Naive B cell (primary cell): ENCODE measurements around the gene HCN3. TPM values are rescaled to one million over a fixed set of nuclear protein-coding genes. Genes with fewer than 3 reads are reported as not detected.
"Not testable (repeated sequence)": the region's sequence is repeated elsewhere in the genome, so short reads cannot be mapped to it uniquely, and the experiment has no call there.

Experiments
- ATAC-seq, 2 donors: fragments of 150-1000 bp; cut with Tn5 transposase; 2 replicates each; pipeline ENCODE4 v1.10.0; 2021; ENCODE audit warnings: low read depth in 2 of 2, mild to moderate bottlenecking in 2 of 2, moderate library complexity in 2 of 2
- DNase-seq: peaks from one replicate; pipeline ENCODE4 v3.0.0; 2022
- H3K27ac Mint-ChIP-seq, 6 donors: one replicate each; pipeline ENCODE4 v1.8.0; 2020 to 2022; ENCODE audit warnings: mild to moderate bottlenecking in 6 of 6, mixed read lengths in 6 of 6, moderate library complexity in 5 of 6, inconsistent platforms in 2 of 6
- H3K27me3 Mint-ChIP-seq, 3 donors: one replicate each; pipeline ENCODE4 v1.8.0; 2021 to 2022; ENCODE audit warnings: mixed read lengths in 3 of 3, mild to moderate bottlenecking in 1 of 3
- H3K36me3 Mint-ChIP-seq, 2 donors: one replicate each; pipeline ENCODE4 v1.8.0; 2020 to 2022; ENCODE audit warnings: mixed read lengths in 2 of 2, inconsistent platforms in 1 of 2, mild to moderate bottlenecking in 1 of 2
- H3K4me1 Mint-ChIP-seq, 3 donors: one replicate each; pipeline ENCODE4 v1.8.0; 2020 to 2022; ENCODE audit warnings: mixed read lengths in 3 of 3, inconsistent platforms in 1 of 3, mild to moderate bottlenecking in 1 of 3, moderate library complexity in 1 of 3
- H3K4me3 Mint-ChIP-seq, 8 donors: one replicate each; pipeline ENCODE4 v1.8.0; 2020 to 2022; ENCODE audit warnings: mild to moderate bottlenecking in 8 of 8, mixed read lengths in 8 of 8, moderate library complexity in 8 of 8, inconsistent platforms in 2 of 8
- H3K9me3 Mint-ChIP-seq, 7 donors: one replicate each; pipeline ENCODE4 v1.8.0; 2020 to 2022; ENCODE audit warnings: mixed read lengths in 7 of 7, mild to moderate bottlenecking in 5 of 7, inconsistent platforms in 2 of 7, moderate library complexity in 1 of 7
- polyA plus RNA-seq, 6 donors: library from polyadenylated mRNA; unstranded; fragments of 300-500 nt; fragmentation: Illumina TruSeq; gene quantifications; one replicate each; pipeline ENCODE4 v1.2.3, GENCODE V29; 2021; ENCODE audit warnings: low read depth in 6 of 6

HCN3 gene
- polyA plus RNA-seq, 6 donors from 2014 or later, result 0.08 to 0.33 TPM; not detected in 4

DNA sequence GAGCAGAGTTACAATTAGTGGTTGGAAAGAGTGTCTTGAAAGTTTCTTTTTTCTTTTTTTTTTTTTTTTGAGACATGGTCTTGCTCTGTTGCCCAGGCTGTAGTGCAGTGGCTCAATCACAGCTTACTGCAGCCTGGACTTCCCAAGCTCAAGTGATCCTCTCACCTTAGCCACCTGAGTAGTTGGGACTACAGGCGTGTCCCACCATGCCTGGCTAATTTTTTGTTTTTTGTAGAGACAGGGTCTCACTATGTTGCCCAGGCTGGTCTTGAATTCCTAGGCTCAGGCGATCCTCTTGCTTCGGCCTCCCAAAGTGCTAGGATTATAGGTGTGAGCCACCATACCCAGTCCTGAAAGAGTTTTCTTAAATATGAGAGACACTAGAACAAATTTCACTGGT lies 30.5 kb upstream of the HCN3 start:
- H3K36me3 Mint-ChIP-seq, DNase-seq, H3K9me3 Mint-ChIP-seq, H3K27me3 Mint-ChIP-seq, ATAC-seq: not testable (repeated sequence)
- H3K4me1 Mint-ChIP-seq, result peaks cover 16 to 38% (median 33%) of the 10 kb centered on the region in 3 donors
- H3K4me3 Mint-ChIP-seq, result peak overlapping the region in 1 of 8 donors; percentile 67
- peak overlapping the region in 2 of 6 donors; percentile 0 to 94 for H3K27ac Mint-ChIP-seq

DNA sequence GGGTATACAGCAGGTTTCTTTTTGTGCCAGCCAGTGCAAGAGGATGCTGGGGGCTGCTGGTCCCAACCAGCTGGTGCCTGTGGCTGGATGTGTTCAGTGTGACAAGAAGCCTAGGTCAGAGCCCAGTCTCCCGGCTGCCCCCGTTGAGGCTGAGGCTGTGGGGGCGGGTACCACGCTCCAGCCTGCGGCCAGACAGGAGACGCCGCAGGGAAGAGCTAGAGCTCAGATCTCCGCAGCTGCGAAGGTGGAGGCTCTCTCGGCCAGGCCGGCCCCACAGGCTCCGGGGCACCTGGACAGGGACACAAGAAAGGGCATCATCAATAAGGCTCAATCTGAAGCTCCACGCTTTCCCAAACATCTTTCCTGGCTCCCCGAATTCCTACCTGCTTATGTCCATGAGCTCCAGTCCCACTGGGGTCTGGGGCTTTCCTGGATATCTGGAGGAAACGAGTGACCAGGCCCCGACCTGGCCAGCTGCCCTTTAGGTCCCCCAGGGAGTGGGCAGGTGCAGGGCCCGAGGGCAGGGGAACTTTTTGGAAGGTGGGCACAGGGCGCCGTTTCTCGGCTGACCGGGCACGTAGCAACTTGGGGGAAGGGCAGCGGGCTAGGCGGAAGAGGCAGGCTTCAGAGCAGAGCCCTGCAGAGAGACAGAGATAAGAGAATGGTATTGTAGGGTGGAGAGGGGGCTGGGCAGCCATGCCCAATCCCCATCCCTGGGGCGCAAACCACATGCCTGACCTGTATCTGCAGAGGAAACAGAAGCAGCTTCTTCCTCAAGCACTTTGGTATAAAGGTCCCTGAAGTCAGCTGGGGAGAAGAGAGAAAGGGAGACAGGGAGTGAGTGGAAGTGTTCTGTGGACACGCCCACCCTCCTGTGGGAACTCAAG lies 29.4 kb upstream of the HCN3 start:
- Mint-ChIP-seq H3K4me1 (peaks cover 18 to 33% (median 33%) of the 10 kb centered on the region in 3 donors), H3K27ac (peak overlapping the region in 1 of 6 donors; percentile 37), H3K9me3 (peaks cover 0 to 4% (median 2%) of the 10 kb centered on the region in 7 donors), H3K4me3 (peak overlapping the region in 2 of 8 donors; percentile 48 to 67), H3K27me3 (peaks cover 0 to 6% (median 5%) of the 10 kb centered on the region in 3 donors), H3K36me3 (no peaks in the 10 kb centered on the region)
- ATAC-seq (no peak), DNase-seq (no peak)

- Mint-ChIP-seq H3K4me1 (peaks cover 20 to 30% (median 29%) of the 10 kb centered on the region in 3 donors), H3K4me3 (peak overlapping the region; percentile 57 to 86 (median 80)), H3K27ac (peak overlapping the region in 2 of 6 donors; percentile 33 to 93), H3K36me3 (no peaks in the 10 kb centered on the region), H3K27me3 (no peaks in the 10 kb centered on the region), H3K9me3 (no peaks in the 10 kb centered on the region)
- DNase-seq, result no peak
- ATAC-seq, result peak; percentile 28 to 34
These were observed 27.0 kb upstream of the HCN3 start for GRCh38 chr1:155250246-155250632.

- Mint-ChIP-seq H3K4me3 (peak overlapping the region; percentile 49 to 86 (median 77)), H3K27ac (peak overlapping the region in 3 of 6 donors; percentile 26 to 93 (median 54)), H3K4me1 (peaks cover 25 to 35% (median 28%) of the 10 kb centered on the region in 3 donors), H3K27me3 (no peaks in the 10 kb centered on the region), H3K9me3 (no peaks in the 10 kb centered on the region), H3K36me3 (no peaks in the 10 kb centered on the region)
- peak; percentile 95 to 96 for ATAC-seq
- DNase-seq, result peak; percentile 96
These were observed 26.4 kb upstream of the HCN3 start for GRCh38 chr1:155250633-155251449.

- Mint-ChIP-seq H3K4me3 (no peak overlapping the region), H3K36me3 (no peaks in the 10 kb centered on the region), H3K27ac (no peak overlapping the region), H3K27me3 (no peaks in the 10 kb centered on the region), H3K9me3 (no peaks in the 10 kb centered on the region), H3K4me1 (peaks cover 28 to 37% (median 35%) of the 10 kb centered on the region in 3 donors)
- ATAC-seq (no peak), DNase-seq (no peak)
These were observed 25.7 kb upstream of the HCN3 start for GRCh38 chr1:155251566-155251965.

DNA sequence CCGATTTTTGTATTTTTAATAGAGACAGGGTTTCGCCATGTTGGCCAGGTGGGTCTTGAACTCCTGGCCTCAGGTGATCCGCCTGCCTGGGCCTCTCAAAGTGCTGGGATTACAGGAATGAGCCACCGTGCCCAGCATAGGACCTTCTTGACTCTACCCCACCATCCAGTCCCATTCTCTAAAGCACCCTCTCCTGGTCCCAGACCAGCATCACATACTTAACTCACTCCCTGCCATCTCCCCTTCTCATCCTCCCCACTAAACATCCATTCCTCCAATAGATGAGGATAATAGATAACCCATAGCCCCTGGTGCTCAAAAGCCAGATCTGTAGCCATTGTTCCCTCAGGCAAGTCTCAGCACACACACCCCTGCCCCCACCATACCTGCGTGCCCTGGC lies 24.1 kb upstream of the HCN3 start:
- Mint-ChIP-seq H3K4me3 (peak overlapping the region; percentile 67 to 86 (median 81)), H3K27ac (peak overlapping the region in 3 of 6 donors; percentile 26 to 89 (median 69)), H3K4me1 (peaks cover 34 to 46% (median 40%) of the 10 kb centered on the region in 3 donors)

DNA sequence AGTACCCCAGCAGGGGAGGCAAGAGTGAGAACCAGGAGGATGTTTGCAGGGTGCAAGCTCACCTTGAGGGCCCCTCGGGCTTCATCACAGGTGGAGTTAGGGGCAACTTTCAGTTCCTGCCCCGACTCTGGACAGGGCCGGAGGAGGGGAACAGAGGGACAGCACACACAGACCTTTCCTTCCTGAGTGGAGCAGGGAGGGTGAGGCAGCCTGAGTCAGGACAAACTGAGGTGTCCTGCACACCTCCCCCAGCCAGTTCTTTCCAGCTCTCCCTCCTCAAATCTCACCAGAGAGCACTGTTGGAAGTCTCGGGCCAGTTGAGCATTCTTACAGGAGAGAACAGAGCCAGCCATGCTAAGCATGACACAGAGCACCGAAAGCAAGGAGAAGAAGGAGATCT lies 23.5 kb upstream of the HCN3 start:
- peak overlapping the region; percentile 76 to 90 (median 84) for H3K4me3 Mint-ChIP-seq
- H3K4me1 Mint-ChIP-seq, result peaks cover 34 to 46% (median 40%) of the 10 kb centered on the region in 3 donors
- no peak for DNase-seq

More for the DNA sequence above, 24.1 kb upstream of the HCN3 start:
- no peak for ATAC-seq
- H3K36me3 Mint-ChIP-seq, result peaks cover 0 to 10% of the 10 kb centered on the region in 2 donors
- H3K27me3 Mint-ChIP-seq, result no peaks in the 10 kb centered on the region
- no peaks in the 10 kb centered on the region for H3K9me3 Mint-ChIP-seq
- no peak for DNase-seq

GRCh38 chr1:155254228-155254713 lies 23.0 kb upstream of the HCN3 start:
- H3K27ac Mint-ChIP-seq, result peak overlapping the region in 3 of 6 donors; percentile 26 to 68 (median 67)
- H3K36me3 Mint-ChIP-seq, result peaks cover 0 to 10% of the 10 kb centered on the region in 2 donors
- H3K9me3 Mint-ChIP-seq, result no peaks in the 10 kb centered on the region
- no peaks in the 10 kb centered on the region for H3K27me3 Mint-ChIP-seq
- peaks cover 34 to 46% (median 40%) of the 10 kb centered on the region in 3 donors for H3K4me1 Mint-ChIP-seq
- ATAC-seq (no peak), DNase-seq (no peak)
- peak overlapping the region; percentile 76 to 90 (median 84) for H3K4me3 Mint-ChIP-seq

More for the DNA sequence above, 23.5 kb upstream of the HCN3 start:
- Mint-ChIP-seq H3K27ac (peak overlapping the region in 3 of 6 donors; percentile 26 to 89 (median 69)), H3K9me3 (no peaks in the 10 kb centered on the region), H3K36me3 (peaks cover 0 to 10% of the 10 kb centered on the region in 2 donors), H3K27me3 (no peaks in the 10 kb centered on the region)
- ATAC-seq, result no peak

DNA sequence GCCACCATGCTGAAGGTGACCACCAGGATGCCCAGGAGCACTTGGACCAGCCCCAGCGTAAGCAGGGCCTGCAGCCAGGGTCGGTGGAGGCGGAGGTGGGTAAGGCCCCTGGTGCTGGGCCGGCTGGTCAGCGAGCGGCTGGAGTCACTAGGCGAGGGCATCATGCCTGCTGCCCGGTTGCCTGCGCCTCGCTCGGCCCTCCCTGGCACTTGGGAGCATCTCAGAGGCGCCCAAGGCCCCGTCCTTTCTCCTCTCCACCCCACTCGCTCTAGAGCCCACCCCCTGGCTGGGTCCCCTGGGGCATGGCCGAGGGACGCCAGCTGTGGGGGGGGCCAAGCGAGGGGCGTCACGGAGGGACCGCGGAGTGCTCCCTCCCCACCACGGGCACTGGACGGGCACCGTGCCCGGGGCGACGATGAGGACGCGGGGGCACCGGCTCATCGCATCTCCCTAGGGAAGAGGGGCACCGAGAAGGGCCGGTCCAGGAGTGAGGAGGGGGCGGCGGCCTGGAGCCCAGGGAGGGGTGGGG lies 22.5 kb upstream of the HCN3 start:
- Mint-ChIP-seq H3K4me3 (peak overlapping the region; percentile 82 to 92 (median 86)), H3K9me3 (no peaks in the 10 kb centered on the region), H3K36me3 (peaks cover 0 to 10% of the 10 kb centered on the region in 2 donors), H3K27ac (peak overlapping the region in 1 of 6 donors; percentile 26), H3K27me3 (no peaks in the 10 kb centered on the region), H3K4me1 (peaks cover 34 to 46% (median 40%) of the 10 kb centered on the region in 3 donors)
- no peak for DNase-seq
- no peak for ATAC-seq

GRCh38 chr1:155255243-155256007 lies 21.8 kb upstream of the HCN3 start, which contains the start of gene ENTREP3:
TSS of gene ENTREP3 (minus strand) at chr1:155255483. CDS start at chr1:155254877, 606 bp downstream.
- no peaks in the 10 kb centered on the region for H3K27me3 Mint-ChIP-seq
- H3K4me3 Mint-ChIP-seq, result peak within 1 kb of the TSS; percentile 82 to 92 (median 86)
- DNase-seq (peak; percentile 64), ATAC-seq (peak; percentile 57 to 58)
- no peaks in the 10 kb centered on the region for H3K9me3 Mint-ChIP-seq
- peak within 1 kb of the TSS in 4 of 6 donors; percentile 26 to 79 (median 70) for H3K27ac Mint-ChIP-seq
- H3K36me3 Mint-ChIP-seq, result peaks cover 0 to 10% of the 10 kb centered on the region in 2 donors
- H3K4me1 Mint-ChIP-seq, result peaks cover 38 to 52% (median 42%) of the 10 kb centered on the region in 3 donors

DNA sequence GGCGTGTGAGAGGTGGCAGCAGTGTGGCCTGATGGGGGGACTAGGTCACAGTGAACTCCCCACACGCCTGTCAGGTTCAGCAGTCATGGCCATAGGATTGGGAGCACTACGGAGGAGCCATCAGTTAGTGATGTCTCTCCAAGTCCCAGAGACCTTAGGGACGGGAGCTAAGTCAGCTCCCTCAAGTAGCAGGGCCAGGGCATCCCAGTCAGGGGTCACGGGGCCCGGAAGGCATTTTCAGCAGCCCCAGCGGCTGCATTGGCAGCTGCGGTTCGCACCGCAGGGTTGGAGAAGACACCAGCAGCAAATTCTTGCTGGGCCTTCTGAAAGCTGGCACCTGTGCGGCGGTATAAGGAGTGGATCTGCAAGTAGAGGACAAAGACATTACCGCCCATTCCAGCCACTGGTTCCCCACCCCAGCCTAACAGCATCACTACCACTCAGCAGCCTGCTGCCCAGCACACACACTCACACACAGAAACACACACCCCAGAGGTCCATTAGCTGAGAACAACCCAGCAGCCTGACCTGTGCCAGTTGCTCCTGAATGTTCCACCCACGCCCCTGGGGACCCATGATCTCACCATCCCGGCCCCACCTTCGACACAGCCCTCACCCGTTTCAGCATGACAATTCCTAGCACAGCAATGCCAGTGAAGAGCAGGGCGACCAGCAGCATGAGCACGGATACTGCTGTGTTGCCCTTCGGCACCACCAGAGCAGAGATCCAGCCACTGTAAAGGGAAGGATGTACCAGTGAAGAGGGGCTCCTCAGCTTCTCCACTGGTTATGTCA lies 21.0 kb upstream of the HCN3 start:
- no peak for ATAC-seq
- Mint-ChIP-seq H3K36me3 (peaks cover 0 to 10% of the 10 kb centered on the region in 2 donors), H3K4me1 (peaks cover 42 to 53% (median 43%) of the 10 kb centered on the region in 3 donors), H3K9me3 (no peaks in the 10 kb centered on the region), H3K27me3 (no peaks in the 10 kb centered on the region), H3K27ac (peak overlapping the region in 5 of 6 donors; percentile 18 to 79 (median 26)), H3K4me3 (peak overlapping the region; percentile 73 to 92 (median 85))
- no peak for DNase-seq
